ENCODE measurements around the gene TSPO.
"Not testable (repeated sequence)": the region's sequence is repeated elsewhere in the genome, so short reads cannot be mapped to it uniquely, and the experiment has no call there.

GRCh38 chr22:43146332-43146731 lies 5.0 kb upstream of the TSPO start:
- not testable (repeated sequence) for TF ChIP-seq EZH2phosphoT487 (IDR thresholded peaks at IDR 0.05; ENCODE audit: insufficient read depth, low read depth); EZH2 (IDR thresholded peaks at IDR 0.05; ENCODE audit: insufficient read depth, poor library complexity, severe bottlenecking)

Measured in GM23248 (cell line).